ENCODE results near the gene PRR30.

PRR30 gene

DNA sequence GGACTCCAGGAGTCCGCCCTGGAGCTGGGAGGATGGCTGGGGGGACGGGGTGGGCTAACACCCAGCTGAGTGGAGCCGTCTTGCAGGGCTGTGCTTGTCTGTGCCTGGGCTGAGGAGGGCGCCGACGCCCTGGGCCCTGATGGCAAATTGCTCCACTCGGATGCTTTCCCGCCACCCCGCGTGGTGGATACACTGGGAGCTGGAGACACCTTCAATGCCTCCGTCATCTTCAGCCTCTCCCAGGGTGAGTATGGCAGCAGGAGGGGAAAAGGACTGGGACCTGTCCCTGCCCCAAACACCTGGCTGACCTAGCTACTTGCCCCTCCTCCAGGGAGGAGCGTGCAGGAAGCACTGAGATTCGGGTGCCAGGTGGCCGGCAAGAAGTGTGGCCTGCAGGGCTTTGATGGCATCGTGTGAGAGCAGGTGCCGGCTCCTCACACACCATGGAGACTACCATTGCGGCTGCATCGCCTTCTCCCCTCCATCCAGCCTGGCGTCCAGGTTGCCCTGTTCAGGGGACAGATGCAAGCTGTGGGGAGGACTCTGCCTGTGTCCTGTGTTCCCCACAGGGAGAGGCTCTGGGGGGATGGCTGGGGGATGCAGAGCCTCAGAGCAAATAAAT is 39.8 kb downstream of the PRR30 start:
- Mint-ChIP-seq H3K4me1 (peaks cover 14% of the 10 kb centered on the region), H3K4me3 (no peak overlapping the region), H3K27me3 (no peaks in the 10 kb centered on the region), H3K27ac (no peak overlapping the region), H3K36me3 (peaks cover 2% of the 10 kb centered on the region), H3K9me3 (no peaks in the 10 kb centered on the region)

DNA sequence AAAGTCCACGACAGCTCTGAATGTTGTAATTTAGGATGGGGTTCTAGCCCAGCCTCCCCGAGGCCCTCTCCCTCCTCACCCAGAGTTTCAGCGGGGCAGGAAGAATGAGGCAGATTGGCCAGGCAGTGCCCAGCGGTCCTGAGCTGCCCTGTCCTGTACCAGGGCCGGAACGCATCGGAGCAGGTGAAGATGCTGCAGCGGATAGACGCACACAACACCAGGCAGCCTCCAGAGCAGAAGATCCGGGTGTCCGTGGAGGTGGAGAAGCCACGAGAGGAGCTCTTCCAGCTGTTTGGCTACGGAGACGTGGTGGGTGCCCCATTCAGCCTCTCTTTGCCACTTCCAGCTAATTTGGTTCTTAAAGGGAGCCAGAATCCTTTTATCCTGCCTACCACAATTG is 41.9 kb downstream of the PRR30 start:
- Mint-ChIP-seq H3K4me1 (peaks cover 14% of the 10 kb centered on the region), H3K27ac (no peak overlapping the region), H3K27me3 (no peaks in the 10 kb centered on the region), H3K9me3 (no peaks in the 10 kb centered on the region), H3K36me3 (peaks cover 2% of the 10 kb centered on the region), H3K4me3 (no peak overlapping the region)

DNA sequence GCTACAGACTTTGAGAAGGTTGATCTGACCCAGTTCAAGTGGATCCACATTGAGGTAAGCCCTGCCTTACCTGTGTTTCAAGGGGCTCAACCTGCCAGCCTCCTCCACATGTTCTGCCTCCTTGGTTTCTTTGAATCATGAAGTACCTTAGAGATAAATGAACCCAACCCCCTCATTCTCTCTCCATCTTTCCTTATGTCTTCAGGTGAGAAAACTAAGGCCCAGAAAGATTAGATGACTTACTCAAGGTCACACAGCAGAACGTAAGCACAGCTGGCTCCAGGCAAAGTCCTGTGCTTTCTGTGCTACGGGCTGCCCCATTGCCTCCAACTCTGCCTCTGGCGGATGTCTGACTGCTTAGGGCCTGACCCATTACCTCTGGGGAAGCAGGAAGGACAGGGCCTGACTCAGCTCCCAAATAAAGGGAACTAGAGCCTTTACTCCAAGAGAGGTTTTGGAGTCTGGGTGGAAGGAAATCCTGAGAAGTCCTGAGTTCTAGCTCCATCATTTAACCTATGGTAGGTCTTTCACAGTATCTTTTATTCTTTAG is 42.4 kb downstream of the PRR30 start:
- Mint-ChIP-seq H3K36me3 (peaks cover 2% of the 10 kb centered on the region), H3K27ac (no peak overlapping the region), H3K4me1 (peaks cover 14% of the 10 kb centered on the region), H3K4me3 (no peak overlapping the region), H3K9me3 (no peaks in the 10 kb centered on the region), H3K27me3 (no peaks in the 10 kb centered on the region)

DNA sequence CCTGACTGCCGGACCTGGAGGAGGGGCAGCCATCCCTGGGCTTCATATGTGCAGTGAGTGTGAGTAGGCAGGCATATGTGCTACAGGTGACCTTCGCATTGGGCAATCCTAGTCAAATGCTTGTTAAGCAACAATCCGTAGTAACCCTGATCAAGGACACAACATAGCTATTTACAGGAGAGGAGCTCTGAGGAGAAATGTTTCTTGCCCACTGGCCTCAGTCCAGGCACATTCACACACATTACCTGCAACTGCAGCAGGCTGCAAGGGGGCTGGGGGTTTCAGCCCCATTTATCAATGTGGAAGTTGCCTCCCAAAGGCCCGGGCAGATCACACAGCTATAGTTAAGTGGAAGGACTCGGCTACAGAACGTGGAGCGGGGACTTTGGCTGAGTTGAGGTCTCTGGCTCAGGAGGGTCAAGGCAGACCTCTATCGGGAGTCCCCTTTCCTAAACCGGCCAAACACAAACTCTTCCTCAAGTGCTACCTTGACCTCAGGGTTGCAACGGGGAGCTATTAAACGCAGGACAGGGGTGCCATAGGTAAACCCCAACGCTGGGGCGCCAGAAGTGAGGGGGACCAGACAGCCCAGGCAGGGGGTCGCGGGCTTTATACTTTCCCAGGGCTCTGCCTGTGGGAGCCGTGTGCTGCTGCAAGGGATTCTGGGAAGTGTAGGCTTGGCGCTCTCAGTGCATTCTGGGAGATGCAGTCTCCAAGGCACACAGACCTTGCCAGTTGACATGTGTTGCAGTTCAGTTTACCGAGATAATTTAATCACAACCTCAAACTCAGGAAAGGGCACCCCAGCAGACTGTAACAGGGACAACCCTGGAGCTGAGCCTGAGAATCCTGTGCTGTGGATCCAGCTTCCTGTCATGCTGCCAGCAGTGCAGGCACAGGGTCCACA is 43.2 kb downstream of the PRR30 start:
- Mint-ChIP-seq H3K36me3 (peaks cover 2% of the 10 kb centered on the region), H3K27me3 (no peaks in the 10 kb centered on the region), H3K9me3 (no peaks in the 10 kb centered on the region), H3K4me1 (peaks cover 14% of the 10 kb centered on the region), H3K4me3 (peak overlapping the region; percentile 52), H3K27ac (peak overlapping the region; percentile 41)

DNA sequence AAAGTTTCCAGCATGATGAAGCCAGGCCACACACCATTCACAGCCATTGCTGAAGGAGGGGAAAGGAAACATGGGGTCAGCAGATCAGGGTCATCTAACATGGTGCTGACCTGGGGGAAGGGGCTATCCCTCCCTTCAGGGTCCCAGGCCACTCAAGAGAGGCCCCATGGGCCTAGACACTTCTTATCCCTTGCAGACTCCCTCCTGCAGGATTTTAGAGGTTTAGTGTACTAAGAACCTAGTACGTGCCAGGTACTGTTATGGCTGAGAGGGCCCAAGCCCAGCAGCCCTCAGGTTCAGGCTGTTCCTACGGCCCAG is 43.8 kb downstream of the PRR30 start:
- peaks cover 14% of the 10 kb centered on the region for H3K4me1 Mint-ChIP-seq
- no peaks in the 10 kb centered on the region for H3K9me3 Mint-ChIP-seq
- H3K27ac Mint-ChIP-seq = no peak overlapping the region
- peak overlapping the region; percentile 52 for H3K4me3 Mint-ChIP-seq
- no peaks in the 10 kb centered on the region for H3K27me3 Mint-ChIP-seq
- peaks cover 2% of the 10 kb centered on the region for H3K36me3 Mint-ChIP-seq

DNA sequence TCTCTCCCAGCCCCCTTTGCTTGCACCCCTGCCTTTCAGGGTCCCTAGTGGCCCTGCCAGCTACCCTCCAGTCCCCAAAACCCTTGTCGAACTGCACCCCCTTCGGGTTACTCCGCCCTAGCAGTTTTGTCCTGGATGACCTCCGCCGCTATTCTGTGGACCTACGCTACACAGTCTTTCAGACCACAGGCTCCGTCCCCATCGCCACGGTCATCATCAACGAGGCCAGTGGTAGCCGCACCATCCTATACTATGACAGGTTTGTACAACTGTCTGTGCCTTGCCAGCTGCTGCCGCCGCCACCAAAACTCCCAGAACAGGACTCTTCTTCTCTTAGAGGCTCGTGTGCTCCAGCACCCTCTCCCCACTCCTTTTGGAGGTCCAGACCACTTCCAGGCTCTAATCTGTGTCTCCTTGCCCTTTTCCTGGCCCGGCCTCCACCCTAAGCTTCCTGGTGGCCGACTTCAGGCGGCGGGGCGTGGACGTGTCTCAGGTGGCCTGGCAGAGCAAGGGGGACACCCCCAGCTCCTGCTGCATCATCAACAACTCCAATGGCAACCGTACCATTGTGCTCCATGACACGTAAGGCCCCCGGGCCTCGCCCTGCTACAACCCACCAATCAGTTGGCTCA is 44.7 kb downstream of the PRR30 start:
- no peaks in the 10 kb centered on the region for H3K9me3 Mint-ChIP-seq
- H3K4me3 Mint-ChIP-seq = no peak overlapping the region
- peaks cover 2% of the 10 kb centered on the region for H3K36me3 Mint-ChIP-seq
- peaks cover 14% of the 10 kb centered on the region for H3K4me1 Mint-ChIP-seq
- no peak overlapping the region for H3K27ac Mint-ChIP-seq
- no peaks in the 10 kb centered on the region for H3K27me3 Mint-ChIP-seq

DNA sequence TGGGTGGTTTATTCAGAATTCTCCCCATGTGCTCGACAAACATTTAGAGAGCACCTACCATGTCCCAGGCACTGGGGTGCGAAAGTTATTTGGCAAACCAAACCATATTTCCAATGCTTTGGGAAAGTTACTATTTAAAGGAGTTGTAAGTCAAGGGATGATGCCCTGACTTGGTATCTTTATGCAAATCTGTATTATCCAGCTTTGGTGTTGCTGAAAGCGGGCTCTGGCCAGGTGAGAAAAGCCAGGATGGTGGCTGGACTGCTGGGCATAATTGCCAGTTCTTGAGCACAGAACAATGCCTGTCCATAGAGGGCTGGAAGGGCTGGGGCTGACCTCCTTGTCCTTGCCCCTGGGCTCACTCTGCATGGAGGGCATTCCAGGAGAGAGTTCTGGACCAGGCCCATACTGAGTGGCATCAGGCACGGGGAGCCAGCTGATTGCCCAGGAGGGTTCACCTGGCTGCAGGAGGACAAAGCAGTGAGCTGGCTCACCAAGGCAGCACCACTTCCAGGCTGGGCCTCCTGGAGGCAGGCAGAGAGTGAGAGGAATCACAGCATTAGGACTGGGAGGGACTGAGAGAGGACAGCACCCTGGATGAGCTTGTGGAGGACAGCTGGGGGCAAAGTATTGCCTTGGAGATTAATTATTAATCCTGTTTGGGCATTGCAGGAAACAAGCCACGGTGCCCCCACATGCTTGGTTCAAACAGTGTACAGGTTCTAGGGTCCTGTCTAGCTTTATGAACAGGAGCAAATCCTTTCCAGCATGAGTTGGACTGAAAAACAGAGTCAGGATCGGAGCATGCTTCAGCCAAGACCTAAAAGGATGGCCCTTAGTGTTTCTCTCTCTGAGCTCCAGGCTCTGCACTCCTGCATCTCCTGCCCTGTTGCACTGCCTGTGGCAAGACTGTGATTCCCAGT is 45.5 kb downstream of the PRR30 start:
- H3K27ac Mint-ChIP-seq = no peak overlapping the region

DNA sequence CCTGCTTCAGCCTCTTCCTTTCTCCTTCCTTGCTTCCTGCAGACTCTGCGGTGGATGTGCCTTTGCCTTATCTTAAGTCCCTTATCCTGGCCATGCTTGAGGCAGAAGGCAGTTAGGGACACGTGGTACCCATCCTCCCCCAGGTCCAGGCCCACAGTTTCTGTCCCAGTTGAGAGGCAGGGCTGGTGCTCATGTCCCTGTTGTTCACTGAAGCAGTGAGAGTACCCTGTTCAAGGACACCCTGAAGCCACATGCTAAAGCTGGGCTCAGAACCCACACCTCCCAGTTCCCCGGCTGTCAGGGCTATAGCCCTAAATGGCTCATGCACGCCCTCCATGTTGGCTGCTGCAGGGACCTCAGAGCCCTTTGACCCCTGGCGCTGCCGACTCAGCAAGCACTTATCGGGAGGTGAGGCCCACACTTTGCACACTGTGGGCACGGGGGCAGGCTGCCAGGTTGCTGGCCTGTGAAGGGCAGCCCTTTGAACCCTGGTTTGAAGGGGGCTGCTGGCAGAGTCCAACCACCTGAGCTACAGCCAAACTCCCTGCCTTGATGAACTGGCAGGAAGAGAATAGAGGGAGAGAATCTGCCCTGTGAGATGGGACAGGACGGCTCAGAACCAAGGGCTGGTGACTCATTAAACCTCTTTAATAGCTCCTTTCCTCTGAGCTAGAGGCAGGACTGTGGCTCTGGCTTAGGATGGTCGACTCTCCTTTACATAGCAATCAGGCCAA is 46.3 kb downstream of the PRR30 start:
- Mint-ChIP-seq H3K9me3 (no peaks in the 10 kb centered on the region), H3K4me1 (peaks cover 14% of the 10 kb centered on the region), H3K4me3 (no peak overlapping the region), H3K27me3 (no peaks in the 10 kb centered on the region), H3K36me3 (no peaks in the 10 kb centered on the region), H3K27ac (no peak overlapping the region)

More for the DNA sequence above, 45.5 kb downstream of the PRR30 start:
- no peaks in the 10 kb centered on the region for H3K36me3 Mint-ChIP-seq
- H3K4me1 Mint-ChIP-seq = peaks cover 14% of the 10 kb centered on the region
- H3K27me3 Mint-ChIP-seq = no peaks in the 10 kb centered on the region
- no peaks in the 10 kb centered on the region for H3K9me3 Mint-ChIP-seq
- no peak overlapping the region for H3K4me3 Mint-ChIP-seq

DNA sequence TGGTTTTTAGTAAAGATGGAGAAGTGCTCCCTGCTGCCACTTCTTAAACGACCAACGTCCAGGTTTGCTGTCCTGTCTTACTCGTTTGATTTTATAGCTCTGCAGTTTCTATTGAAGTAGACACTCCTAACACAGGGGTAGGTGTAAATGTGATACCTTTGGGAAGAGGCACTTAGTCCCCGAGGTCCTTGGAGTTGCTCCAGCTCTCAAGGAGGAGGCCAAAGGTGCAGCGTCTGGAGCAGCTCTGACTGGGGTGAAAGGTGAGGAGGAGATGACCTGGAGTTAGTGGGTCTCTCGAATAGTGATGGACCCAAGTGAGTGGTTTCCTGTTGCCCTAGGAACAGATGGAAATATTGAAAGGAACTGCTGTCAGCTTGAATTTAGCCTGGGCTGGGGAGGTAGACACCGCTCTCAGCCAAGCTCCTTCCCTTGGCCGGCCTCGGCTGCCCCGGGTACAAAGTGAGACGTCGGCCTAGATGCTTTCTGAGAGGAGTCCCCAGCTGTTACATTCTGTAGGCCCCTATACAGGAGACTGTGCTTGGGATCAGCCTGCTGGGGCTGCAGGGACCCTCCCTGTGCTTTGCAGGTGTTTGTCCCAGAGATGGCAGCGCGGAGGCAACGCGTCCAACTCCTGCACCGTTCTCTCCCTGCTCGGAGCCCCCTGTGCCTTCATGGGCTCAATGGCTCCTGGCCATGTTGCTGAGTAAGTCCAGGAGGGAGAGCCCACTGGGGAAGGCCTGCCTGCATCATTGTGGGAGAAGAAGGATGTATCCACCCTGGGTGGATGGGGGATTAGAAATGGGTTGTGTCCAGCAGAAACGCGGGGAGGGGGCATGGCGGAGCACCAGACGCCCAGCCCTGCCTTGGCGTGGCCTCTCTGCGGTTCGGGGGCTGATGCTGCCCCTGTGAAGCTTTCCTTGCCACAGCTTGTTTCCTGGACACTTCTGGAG is 47.2 kb downstream of the PRR30 start:
- no peak overlapping the region for H3K4me3 Mint-ChIP-seq
- no peaks in the 10 kb centered on the region for H3K27me3 Mint-ChIP-seq
- H3K9me3 Mint-ChIP-seq = no peaks in the 10 kb centered on the region
- H3K27ac Mint-ChIP-seq = no peak overlapping the region
- no peaks in the 10 kb centered on the region for H3K36me3 Mint-ChIP-seq
- peaks cover 14% of the 10 kb centered on the region for H3K4me1 Mint-ChIP-seq

DNA sequence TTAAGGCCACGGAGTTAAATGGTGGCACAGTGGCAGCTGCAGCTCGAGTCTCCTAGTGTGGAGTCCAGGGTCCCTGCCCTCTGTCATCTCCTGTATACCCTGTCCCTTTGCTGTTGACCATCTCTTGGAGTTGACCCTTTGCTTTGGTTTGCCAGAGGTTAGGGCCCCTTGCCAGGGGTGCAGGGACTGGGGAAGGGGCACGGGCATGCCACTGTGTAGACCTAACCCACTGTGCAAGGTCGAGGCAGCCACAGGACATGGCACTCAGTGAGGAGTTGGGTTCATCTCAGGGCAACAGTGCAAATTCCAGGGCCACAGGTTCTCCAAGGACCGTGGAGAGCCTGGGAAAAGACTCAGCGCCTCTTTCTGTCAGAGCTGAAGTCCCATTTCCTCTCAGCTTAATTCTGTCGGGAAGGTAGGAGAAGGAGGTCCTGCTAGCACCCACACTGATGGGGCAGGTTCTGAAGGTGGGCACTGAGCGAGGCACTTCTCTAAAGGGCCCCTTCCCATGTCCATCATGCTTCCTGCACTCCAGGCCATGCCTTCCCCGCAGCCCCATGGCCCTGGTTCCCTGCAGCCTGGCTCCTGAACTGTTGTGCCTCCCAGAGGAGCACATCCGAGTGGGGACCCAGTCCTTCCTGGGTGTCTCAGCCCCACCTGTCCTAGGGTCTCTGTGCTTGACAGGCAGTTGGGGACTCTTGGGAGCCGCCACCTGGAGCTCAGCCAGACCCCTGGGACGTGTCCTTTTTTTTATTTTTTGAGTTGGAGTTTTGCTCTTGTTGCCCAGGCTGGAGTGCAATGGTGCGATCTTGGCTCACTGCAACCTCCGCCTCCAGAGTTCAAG is 49.9 kb downstream of the PRR30 start:
- H3K27me3 Mint-ChIP-seq = no peaks in the 10 kb centered on the region
- H3K4me1 Mint-ChIP-seq = peaks cover 10% of the 10 kb centered on the region
- H3K4me3 Mint-ChIP-seq = no peak overlapping the region
- no peaks in the 10 kb centered on the region for H3K9me3 Mint-ChIP-seq
- H3K27ac Mint-ChIP-seq = no peak overlapping the region
- H3K36me3 Mint-ChIP-seq = no peaks in the 10 kb centered on the region

DNA sequence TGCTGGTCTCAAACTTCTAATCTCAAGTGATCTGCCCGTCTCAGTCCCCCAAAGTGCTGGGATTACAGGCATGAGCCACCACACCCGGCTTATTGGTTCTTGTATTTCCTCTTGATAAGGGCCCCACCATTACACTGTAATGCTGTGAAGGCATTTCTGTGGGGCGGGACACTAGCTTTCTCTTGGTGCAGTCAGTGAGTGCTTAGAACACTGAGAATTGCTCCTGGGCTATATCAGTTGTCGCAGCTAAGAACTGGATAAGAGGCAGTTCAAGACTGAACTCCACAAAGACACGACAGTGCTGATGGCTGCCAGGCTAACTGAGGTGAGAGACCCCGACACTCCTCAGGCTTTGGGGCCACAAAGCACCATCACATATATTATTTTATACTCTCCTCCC is 50.6 kb downstream of the PRR30 start:
- H3K27ac Mint-ChIP-seq = no peak overlapping the region
- H3K27me3 Mint-ChIP-seq = no peaks in the 10 kb centered on the region
- no peak overlapping the region for H3K4me3 Mint-ChIP-seq
- peaks cover 10% of the 10 kb centered on the region for H3K4me1 Mint-ChIP-seq
- no peaks in the 10 kb centered on the region for H3K36me3 Mint-ChIP-seq
- no peaks in the 10 kb centered on the region for H3K9me3 Mint-ChIP-seq

DNA sequence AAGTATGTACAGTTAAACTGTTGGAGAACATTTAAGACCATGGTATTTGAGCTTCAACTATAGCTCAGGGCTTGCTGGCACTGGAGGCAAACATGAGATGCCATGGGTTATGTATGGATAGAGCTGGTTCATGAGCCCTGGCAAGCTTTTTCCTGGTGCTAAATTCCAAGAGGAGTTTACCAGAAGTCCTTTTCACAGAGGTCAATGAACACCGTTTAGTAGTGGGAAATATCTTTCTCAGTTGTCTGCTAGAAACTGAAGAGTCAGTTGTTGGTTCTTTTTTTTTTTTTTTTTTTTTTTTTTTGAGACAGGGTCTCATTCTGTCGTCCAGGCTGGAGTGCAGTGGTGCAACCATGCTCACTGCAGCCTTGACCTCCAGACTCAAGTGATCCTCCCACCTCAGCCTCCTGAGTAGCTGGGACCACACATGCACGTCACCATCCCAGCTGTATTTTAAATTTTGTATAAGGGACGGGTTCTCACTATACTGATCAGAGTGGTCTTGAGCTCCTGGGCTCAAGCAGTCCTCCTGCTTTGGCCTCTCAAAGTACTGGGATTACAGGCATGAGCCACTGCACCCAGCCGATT is 51.3 kb downstream of the PRR30 start:
- peaks cover 10% of the 10 kb centered on the region for H3K4me1 Mint-ChIP-seq
- H3K9me3 Mint-ChIP-seq = no peaks in the 10 kb centered on the region
- H3K27ac Mint-ChIP-seq = no peak overlapping the region
- H3K27me3 Mint-ChIP-seq = no peaks in the 10 kb centered on the region
- H3K36me3 Mint-ChIP-seq = no peaks in the 10 kb centered on the region
- H3K4me3 Mint-ChIP-seq = no peak overlapping the region
